Measurements from ENCODE around the gene C1orf52. TPM values are rescaled to one million over a fixed set of nuclear protein-coding genes. Genes with fewer than 3 reads are reported as not detected.

C1orf52 gene
- total and polyA plus RNA-seq, 9 of the 15 experiments (the other 6 are each of a cell fraction or from before 2014, with no cell fraction given) = 17.0 to 38.5 (median 33.0) TPM

GRCh38 chr1:85259118-85259911 is at the start of gene C1orf52 (continued):
- TF ChIP-seq BRD9 (IDR thresholded peaks at IDR 0.05; ENCODE audit: low read depth, partially characterized antibody) (no peak), HMG20A (CRISPR knock-in tag; conservative IDR thresholded peaks at IDR 0.05) (no peak), HINFP (tag; conservative IDR thresholded peaks at IDR 0.05; ENCODE audit: low read depth) (no peak), RBFOX2 (IDR thresholded peaks at IDR 0.05; ENCODE audit: low read depth, low read length) (peak; percentile 90), ZNF707 (CRISPR knock-in tag; conservative IDR thresholded peaks at IDR 0.05) (no peak), ZNF347 (CRISPR knock-in tag; IDR thresholded peaks at IDR 0.05; ENCODE audit: low read depth) (no peak), MTF1 (CRISPR knock-in tag; IDR thresholded peaks at IDR 0.05; ENCODE audit: borderline replicate concordance) (no peak), BHLHE40 (IDR thresholded peaks at IDR 0.05; ENCODE audit: low read length) (peak; percentile 96), ZNF445 (CRISPR knock-in tag; IDR thresholded peaks at IDR 0.05; ENCODE audit: low read depth) (no peak), TAL1 (IDR thresholded peaks at IDR 0.05) (no peak), WHSC1 (IDR thresholded peaks at IDR 0.05; ENCODE audit: low read length) (no peak), TSHZ1 (CRISPR knock-in tag; IDR thresholded peaks at IDR 0.05) (no peak), E2F6 (IDR thresholded peaks at IDR 0.05; ENCODE audit: borderline replicate concordance in 1 of 2, extremely low read depth in 1 of 2, insufficient read depth in 1 of 2, insufficient read length in 1 of 2, low read depth in 1 of 2, low read length in 1 of 2, poor library complexity in 1 of 2, severe bottlenecking in 1 of 2) (peak in 1 of 2 experiments; percentile 78), ID3 (CRISPR knock-in tag; IDR thresholded peaks at IDR 0.05) (no peak), ID3 (tag; IDR thresholded peaks at IDR 0.05) (no peak), ZFP30 (CRISPR knock-in tag; IDR thresholded peaks at IDR 0.05; ENCODE audit: borderline replicate concordance) (no peak), ZNF134 (CRISPR knock-in tag; conservative IDR thresholded peaks at IDR 0.05) (no peak), DLX4 (CRISPR knock-in tag; IDR thresholded peaks at IDR 0.05) (no peak)
